Breast epithelium (tissue), 4 donors: ENCODE results near the gene PPP2R5D. TPM values are rescaled to one million over a fixed set of nuclear protein-coding genes. Genes with fewer than 3 reads are reported as not detected.
A peak's percentile ranks its signal among the peaks of the same experiment; 100 is the strongest.
"Not testable (repeated sequence)": the region's sequence is repeated elsewhere in the genome, so short reads cannot be mapped to it uniquely, and the experiment has no call there.

Experiments used
- DNase-seq, 2 donors: peaks; one replicate each; pipeline ENCODE4 v3.0.0-alpha.2; 2019; ENCODE audit warnings: low spot score in 2 of 2
- H3K27ac ChIP-seq, 2 donors: fragments of 200-600 bp; sonication (generic) in 1 of 2; one replicate each; pipeline ENCODE4 v1.5.1; 2016 to 2019; ENCODE audit warnings: mild to moderate bottlenecking in 1 of 2
- H3K27me3 ChIP-seq, 2 donors: fragments of 200-600 bp; sonication (generic) in 1 of 2; one replicate each; pipeline versions ENCODE4 v1.5.1 to v1.6.0; 2017 to 2019; ENCODE audit warnings: control low read depth in 1 of 2, mild to moderate bottlenecking in 1 of 2
- H3K36me3 ChIP-seq: fragments of 200-600 bp; one replicate; pipeline ENCODE4 v1.5.1; 2019
- H3K4me1 ChIP-seq, 2 donors: fragments of 200-600 bp; sonication (generic); one replicate each; pipeline ENCODE4 v1.5.1; 2016 to 2019; ENCODE audit warnings: control low read depth in 1 of 2
- H3K4me3 ChIP-seq, 3 donors: fragments of 200-600 bp; sonication (generic); 1 replicate in 2 of 3; 2 replicates in 1 of 3; pipeline ENCODE4 v1.5.1; 2016 to 2019; ENCODE audit warnings: mild to moderate bottlenecking in 3 of 3, moderate library complexity in 2 of 3
- H3K9me3 ChIP-seq, 2 donors: fragments of 200-600 bp; sonication (generic) in 1 of 2; one replicate each; pipeline ENCODE4 v1.5.1; 2016 to 2019; ENCODE audit warnings: control low read depth in 1 of 2
- POLR2A ChIP-seq: fragments of 450-650 bp; IDR thresholded peaks from one replicate; pipeline ENCODE4 v1.6.1; 2016; ENCODE audit warnings: antibody characterized with exemption, mild to moderate bottlenecking, moderate library complexity
- POLR2AphosphoS5 ChIP-seq, 3 donors: sonication (generic); formaldehyde crosslinking; IDR thresholded peaks; one replicate each; pipeline ENCODE4 v1.6.1; 2017; ENCODE audit warnings: antibody characterized with exemption in 3 of 3
- intact Hi-C: fragments of 100-400 bp; cut with DNase I; formaldehyde crosslinking; loops from one replicate; pipeline ENCODE4 v1.15.1; 2023; ENCODE audit warnings: low total_unique reads
- total RNA-seq, 3 donors: library from RNA; depleted of rRNA; stranded (reverse); fragments of >200 nt; gene quantifications; one replicate each; pipeline ENCODE4 v1.1.0, GENCODE V29; 2016
- TF ChIP-seq, protein P1 (sequence below), 3 donors: fragments of 450-650 bp; IDR thresholded peaks; one replicate each; pipeline ENCODE4 v1.5.1; 2016 to 2017; ENCODE audit warnings: antibody characterized with exemption in 3 of 3, mild to moderate bottlenecking in 3 of 3, moderate library complexity in 3 of 3

PPP2R5D gene
- total RNA-seq, 3 donors from 2014 or later = 25.2 to 35.6 (median 34.7) TPM

DNA sequence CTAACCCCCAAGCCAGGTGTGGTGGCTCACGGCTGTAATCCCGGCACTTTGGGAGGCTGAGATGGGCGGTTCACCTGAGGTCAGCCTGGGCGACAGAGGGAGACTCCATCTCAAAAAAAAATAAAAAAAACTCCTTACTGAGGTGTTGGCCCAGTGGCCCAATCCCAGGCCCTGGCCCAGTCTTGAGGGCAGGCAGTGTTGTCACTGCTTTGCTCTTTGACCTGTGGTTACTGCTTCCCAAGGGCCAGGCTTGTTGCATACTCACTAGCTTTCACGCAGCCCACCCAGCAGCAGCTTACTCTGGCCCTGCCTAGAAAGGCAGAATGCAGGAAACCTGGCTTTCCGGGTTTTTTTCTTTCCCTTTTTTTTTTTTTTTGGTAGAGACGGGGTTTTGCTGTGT is 41.9 kb upstream of the PPP2R5D start:
- H3K9me3 ChIP-seq = no peaks in the 10 kb centered on the region
- no peaks in the 10 kb centered on the region for H3K4me1 ChIP-seq
- no peaks in the 10 kb centered on the region for H3K27me3 ChIP-seq
- H3K4me3 ChIP-seq = no peak overlapping the region
- H3K27ac ChIP-seq = no peak overlapping the region
- TF ChIP-seq POLR2A (no peak), POLR2AphosphoS5 (IDR thresholded peaks at IDR 0.05) (no peak)
- TF ChIP-seq, protein P1, sequence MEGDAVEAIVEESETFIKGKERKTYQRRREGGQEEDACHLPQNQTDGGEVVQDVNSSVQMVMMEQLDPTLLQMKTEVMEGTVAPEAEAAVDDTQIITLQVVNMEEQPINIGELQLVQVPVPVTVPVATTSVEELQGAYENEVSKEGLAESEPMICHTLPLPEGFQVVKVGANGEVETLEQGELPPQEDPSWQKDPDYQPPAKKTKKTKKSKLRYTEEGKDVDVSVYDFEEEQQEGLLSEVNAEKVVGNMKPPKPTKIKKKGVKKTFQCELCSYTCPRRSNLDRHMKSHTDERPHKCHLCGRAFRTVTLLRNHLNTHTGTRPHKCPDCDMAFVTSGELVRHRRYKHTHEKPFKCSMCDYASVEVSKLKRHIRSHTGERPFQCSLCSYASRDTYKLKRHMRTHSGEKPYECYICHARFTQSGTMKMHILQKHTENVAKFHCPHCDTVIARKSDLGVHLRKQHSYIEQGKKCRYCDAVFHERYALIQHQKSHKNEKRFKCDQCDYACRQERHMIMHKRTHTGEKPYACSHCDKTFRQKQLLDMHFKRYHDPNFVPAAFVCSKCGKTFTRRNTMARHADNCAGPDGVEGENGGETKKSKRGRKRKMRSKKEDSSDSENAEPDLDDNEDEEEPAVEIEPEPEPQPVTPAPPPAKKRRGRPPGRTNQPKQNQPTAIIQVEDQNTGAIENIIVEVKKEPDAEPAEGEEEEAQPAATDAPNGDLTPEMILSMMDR (IDR thresholded peaks at IDR 0.05) = no peak
- DNase-seq = no peak
- no peaks in the 10 kb centered on the region for H3K36me3 ChIP-seq
- intact Hi-C loops = no loop called here

DNA sequence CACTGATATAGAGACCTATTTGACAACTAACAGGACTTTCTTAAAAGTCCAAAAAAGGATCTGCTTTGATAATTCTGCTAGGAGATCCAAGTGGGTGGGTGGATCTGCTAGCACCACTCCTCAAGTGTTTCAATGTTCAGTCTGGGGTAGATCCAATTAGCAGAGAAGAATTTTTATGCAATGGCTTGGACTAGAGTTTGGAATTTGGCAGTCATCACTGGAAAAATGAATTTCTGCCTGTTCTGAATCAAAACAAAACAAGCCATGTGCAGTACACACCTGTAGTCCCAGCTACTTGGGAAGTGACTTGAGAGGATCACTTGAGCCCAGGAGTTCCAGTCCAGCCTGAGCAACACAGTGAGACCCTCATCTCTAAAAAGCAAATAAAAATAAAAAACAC is 36.4 kb upstream of the PPP2R5D start:
- TF ChIP-seq POLR2AphosphoS5 (IDR thresholded peaks at IDR 0.05) (no peak), POLR2A (no peak)
- H3K9me3 ChIP-seq = no peaks in the 10 kb centered on the region
- H3K4me3 ChIP-seq = no peak overlapping the region
- H3K27ac ChIP-seq = no peak overlapping the region
- no peak for DNase-seq
- intact Hi-C loops = no loop called here
- no peaks in the 10 kb centered on the region for H3K36me3 ChIP-seq
- H3K27me3 ChIP-seq = no peaks in the 10 kb centered on the region
- H3K4me1 ChIP-seq = no peaks in the 10 kb centered on the region

DNA sequence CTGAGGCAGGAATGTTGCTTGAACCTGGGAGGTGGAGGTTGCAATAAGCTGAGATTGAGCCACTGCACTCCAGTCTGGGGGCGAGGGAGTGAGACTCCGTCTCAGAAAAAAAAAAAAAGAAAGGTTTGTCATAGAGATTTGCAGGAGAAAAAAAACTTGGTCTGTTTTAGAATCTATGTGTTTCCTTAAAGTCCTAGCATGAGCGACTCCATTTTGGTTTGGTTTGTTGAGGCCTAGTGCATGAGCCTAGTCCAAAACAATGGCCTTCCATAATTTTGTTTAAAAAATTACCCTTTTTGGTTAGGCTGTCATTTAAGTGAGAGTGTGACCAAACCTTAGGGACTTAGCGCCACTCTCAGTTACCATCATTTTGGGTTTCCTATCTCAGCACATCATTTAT is 32.0 kb upstream of the PPP2R5D start:
- no peaks in the 10 kb centered on the region for H3K36me3 ChIP-seq
- no peaks in the 10 kb centered on the region for H3K27me3 ChIP-seq
- no peaks in the 10 kb centered on the region for H3K4me1 ChIP-seq
- no peak overlapping the region for H3K27ac ChIP-seq
- H3K9me3 ChIP-seq = no peaks in the 10 kb centered on the region
- no peak overlapping the region for H3K4me3 ChIP-seq
- no peak for TF ChIP-seq POLR2A
- no peak for TF ChIP-seq POLR2AphosphoS5 (IDR thresholded peaks at IDR 0.05)
- TF ChIP-seq, protein P1 (IDR thresholded peaks at IDR 0.05) = no peak
- intact Hi-C loops = no loop called here
- DNase-seq = no peak

DNA sequence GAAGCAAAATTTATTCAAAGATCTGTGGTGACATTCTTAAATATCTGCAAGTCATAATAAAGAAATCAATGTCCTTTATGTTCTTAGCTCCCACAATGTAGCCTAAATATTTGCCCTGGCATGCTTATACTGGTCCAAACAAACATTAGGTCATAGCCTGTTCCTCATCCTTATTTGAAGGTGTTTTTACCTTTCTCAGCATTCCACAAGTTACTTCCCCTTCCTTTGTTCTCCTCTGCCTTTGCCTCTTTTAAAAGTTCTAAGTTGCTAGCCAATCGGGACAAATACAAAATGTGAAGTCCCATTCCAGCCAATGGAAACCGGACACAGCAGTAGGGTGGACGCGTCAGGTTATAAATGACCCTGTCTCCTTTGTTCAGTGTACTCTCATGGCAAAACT is 30.0 kb upstream of the PPP2R5D start:
- H3K27ac ChIP-seq, H3K4me3 ChIP-seq, H3K27me3 ChIP-seq, H3K9me3 ChIP-seq, DNase-seq, intact Hi-C loops, H3K4me1 ChIP-seq, H3K36me3 ChIP-seq: not testable (repeated sequence)

DNA sequence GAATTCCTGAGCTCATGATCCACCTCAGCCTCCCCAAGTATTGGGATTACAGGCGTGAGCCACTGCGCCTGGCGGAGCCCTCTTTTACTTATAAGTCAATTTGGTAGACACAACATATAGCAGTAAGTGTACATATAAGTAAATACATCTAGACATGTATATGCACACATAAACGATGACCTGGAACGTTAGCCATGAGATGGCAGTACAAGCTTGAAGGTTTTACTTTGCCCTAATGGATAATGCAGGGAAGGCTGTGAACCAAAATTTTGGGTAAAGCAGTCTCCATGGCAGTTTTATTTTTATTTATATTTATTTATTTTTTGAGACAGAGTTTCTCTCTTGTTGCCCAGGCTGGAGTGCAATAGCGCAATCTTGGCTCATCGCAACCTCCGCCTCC is 26.2 kb upstream of the PPP2R5D start:
- TF ChIP-seq POLR2AphosphoS5 (IDR thresholded peaks at IDR 0.05) (no peak), POLR2A (no peak)
- TF ChIP-seq, protein P1 (IDR thresholded peaks at IDR 0.05) = no peak
- Histone ChIP-seq H3K4me3 (no peak overlapping the region), H3K27ac (no peak overlapping the region), H3K36me3 (no peaks in the 10 kb centered on the region), H3K27me3 (no peaks in the 10 kb centered on the region), H3K9me3 (no peaks in the 10 kb centered on the region), H3K4me1 (no peaks in the 10 kb centered on the region)
- intact Hi-C loops = no loop called here
- no peak for DNase-seq

DNA sequence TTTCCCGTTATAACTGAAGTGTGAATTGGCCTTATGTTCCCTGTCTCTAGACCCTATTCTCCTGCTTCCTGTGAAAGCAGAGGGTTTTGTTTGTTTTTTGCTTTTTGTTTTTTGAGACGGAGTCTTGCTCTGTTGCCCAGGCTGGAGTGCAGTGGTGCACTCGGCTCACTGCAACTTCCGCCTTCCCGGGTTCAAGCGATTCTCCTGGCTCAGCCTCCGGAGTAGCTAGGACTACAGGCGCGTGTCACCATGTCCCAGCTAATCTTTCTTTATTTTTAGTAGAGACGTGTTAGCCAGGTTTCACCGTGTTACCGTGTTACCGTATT is 24.5 kb upstream of the PPP2R5D start:
- no peak for DNase-seq
- Histone ChIP-seq H3K27ac (peak overlapping the region; percentile 16 to 21), H3K36me3 (no peaks in the 10 kb centered on the region), H3K9me3 (no peaks in the 10 kb centered on the region), H3K27me3 (no peaks in the 10 kb centered on the region), H3K4me1 (no peaks in the 10 kb centered on the region), H3K4me3 (peak overlapping the region; percentile 41 to 69 (median 59))
- intact Hi-C loops = no loop called here
- TF ChIP-seq, protein P1 (IDR thresholded peaks at IDR 0.05) = no peak
- TF ChIP-seq POLR2A (no peak), POLR2AphosphoS5 (IDR thresholded peaks at IDR 0.05) (no peak)
